Breast epithelium (tissue), 4 donors: ENCODE data around the gene STX16. TPM values are rescaled to one million over a fixed set of nuclear protein-coding genes. Genes with fewer than 3 reads are reported as not detected.

ENCODE experiments used
- DNase-seq, 2 donors: peaks; one replicate each; pipeline ENCODE4 v3.0.0-alpha.2; 2019; ENCODE audit warnings: low spot score in 2 of 2
- H3K27ac ChIP-seq, 2 donors: fragments of 200-600 bp; sonication (generic) in 1 of 2; one replicate each; pipeline ENCODE4 v1.5.1; 2016 to 2019; ENCODE audit warnings: mild to moderate bottlenecking in 1 of 2
- H3K27me3 ChIP-seq, 2 donors: fragments of 200-600 bp; sonication (generic) in 1 of 2; one replicate each; pipeline versions ENCODE4 v1.5.1 to v1.6.0; 2017 to 2019; ENCODE audit warnings: control low read depth in 1 of 2, mild to moderate bottlenecking in 1 of 2
- H3K36me3 ChIP-seq: fragments of 200-600 bp; one replicate; pipeline ENCODE4 v1.5.1; 2019
- H3K4me1 ChIP-seq, 2 donors: fragments of 200-600 bp; sonication (generic); one replicate each; pipeline ENCODE4 v1.5.1; 2016 to 2019; ENCODE audit warnings: control low read depth in 1 of 2
- H3K4me3 ChIP-seq, 3 donors: fragments of 200-600 bp; sonication (generic); 1 replicate in 2 of 3; 2 replicates in 1 of 3; pipeline ENCODE4 v1.5.1; 2016 to 2019; ENCODE audit warnings: mild to moderate bottlenecking in 3 of 3, moderate library complexity in 2 of 3
- H3K9me3 ChIP-seq, 2 donors: fragments of 200-600 bp; sonication (generic) in 1 of 2; one replicate each; pipeline ENCODE4 v1.5.1; 2016 to 2019; ENCODE audit warnings: control low read depth in 1 of 2
- CTCF ChIP-seq, 3 donors: fragments of 450-650 bp; IDR thresholded peaks; one replicate each; pipeline ENCODE4 v1.5.1; 2016 to 2017; ENCODE audit warnings: antibody characterized with exemption in 3 of 3, mild to moderate bottlenecking in 3 of 3, moderate library complexity in 3 of 3
- POLR2A ChIP-seq: fragments of 450-650 bp; IDR thresholded peaks from one replicate; pipeline ENCODE4 v1.6.1; 2016; ENCODE audit warnings: antibody characterized with exemption, mild to moderate bottlenecking, moderate library complexity
- POLR2AphosphoS5 ChIP-seq, 3 donors: sonication (generic); formaldehyde crosslinking; IDR thresholded peaks; one replicate each; pipeline ENCODE4 v1.6.1; 2017; ENCODE audit warnings: antibody characterized with exemption in 3 of 3
- intact Hi-C: fragments of 100-400 bp; cut with DNase I; formaldehyde crosslinking; loops from one replicate; pipeline ENCODE4 v1.15.1; 2023; ENCODE audit warnings: low total_unique reads
- total RNA-seq, 3 donors: library from RNA; depleted of rRNA; stranded (reverse); fragments of >200 nt; gene quantifications; one replicate each; pipeline ENCODE4 v1.1.0, GENCODE V29; 2016

STX16 gene
- total RNA-seq, 3 donors from 2014 or later: 54.4 to 76.5 (median 74.4) TPM

GRCh38 chr20:58676161-58676560 is 25.1 kb downstream of the STX16 start:
- no peaks in the 10 kb centered on the region for H3K4me1 ChIP-seq
- intact Hi-C loops: no loop called here
- no peaks in the 10 kb centered on the region for H3K27me3 ChIP-seq
- peaks cover 3% of the 10 kb centered on the region for H3K36me3 ChIP-seq
- H3K27ac ChIP-seq: no peak overlapping the region
- no peak for DNase-seq
- H3K9me3 ChIP-seq: no peaks in the 10 kb centered on the region
- no peak overlapping the region for H3K4me3 ChIP-seq
- TF ChIP-seq CTCF (IDR thresholded peaks at IDR 0.05): no peak
- no peak for TF ChIP-seq POLR2AphosphoS5 (IDR thresholded peaks at IDR 0.05)
- TF ChIP-seq POLR2A: no peak

DNA sequence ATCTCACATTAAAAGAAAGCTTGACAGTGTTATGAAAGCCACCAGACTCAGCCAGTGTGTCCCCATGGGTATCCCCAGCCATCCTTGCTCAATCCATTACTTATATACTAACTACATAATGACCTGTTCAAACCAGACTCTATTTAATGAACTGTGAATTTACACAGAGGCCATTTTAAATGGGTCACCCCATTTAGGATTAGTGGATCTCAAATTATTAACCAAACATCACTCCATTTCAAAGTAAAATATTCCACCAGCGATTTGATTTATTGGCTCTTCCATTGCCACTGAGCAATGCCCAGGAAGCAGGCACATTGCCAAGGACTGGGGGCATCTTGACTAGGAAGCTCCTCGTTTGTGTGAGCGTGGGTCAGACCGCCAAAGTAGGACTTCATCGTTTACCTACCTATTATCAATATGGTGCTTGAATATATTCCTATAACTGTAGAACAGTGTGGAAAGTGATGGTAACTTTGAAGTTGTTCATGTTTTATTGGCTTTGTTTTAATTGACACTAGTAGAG is 26.1 kb downstream of the STX16 start:
- intact Hi-C loops: no loop called here
- TF ChIP-seq POLR2A (no peak), CTCF (IDR thresholded peaks at IDR 0.05) (no peak), POLR2AphosphoS5 (IDR thresholded peaks at IDR 0.05) (no peak)
- no peak overlapping the region for H3K4me3 ChIP-seq
- H3K4me1 ChIP-seq: no peaks in the 10 kb centered on the region
- H3K27me3 ChIP-seq: no peaks in the 10 kb centered on the region
- no peak for DNase-seq
- H3K27ac ChIP-seq: no peak overlapping the region
- H3K9me3 ChIP-seq: no peaks in the 10 kb centered on the region
- peaks cover 3% of the 10 kb centered on the region for H3K36me3 ChIP-seq

DNA sequence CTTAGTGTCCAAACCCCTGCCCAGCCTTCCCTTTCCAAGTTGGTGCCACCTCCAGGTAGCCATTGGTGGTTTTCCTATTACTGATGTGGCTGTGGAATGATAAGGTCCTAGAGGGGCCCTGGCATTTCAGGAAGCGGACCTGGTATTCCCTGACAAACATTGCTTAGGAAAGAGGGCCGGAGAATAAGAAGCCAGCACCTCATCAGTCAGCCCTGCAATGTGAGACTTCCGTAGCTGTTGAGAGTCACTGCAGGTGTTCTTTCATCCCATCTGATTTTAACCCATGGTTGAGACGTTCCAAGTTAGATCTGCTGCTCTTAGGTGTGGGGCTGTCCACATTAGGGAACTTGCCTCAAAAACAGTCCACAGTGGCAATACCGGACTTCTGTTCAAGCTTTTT is 26.7 kb downstream of the STX16 start:
- no peak overlapping the region for H3K4me3 ChIP-seq

DNA sequence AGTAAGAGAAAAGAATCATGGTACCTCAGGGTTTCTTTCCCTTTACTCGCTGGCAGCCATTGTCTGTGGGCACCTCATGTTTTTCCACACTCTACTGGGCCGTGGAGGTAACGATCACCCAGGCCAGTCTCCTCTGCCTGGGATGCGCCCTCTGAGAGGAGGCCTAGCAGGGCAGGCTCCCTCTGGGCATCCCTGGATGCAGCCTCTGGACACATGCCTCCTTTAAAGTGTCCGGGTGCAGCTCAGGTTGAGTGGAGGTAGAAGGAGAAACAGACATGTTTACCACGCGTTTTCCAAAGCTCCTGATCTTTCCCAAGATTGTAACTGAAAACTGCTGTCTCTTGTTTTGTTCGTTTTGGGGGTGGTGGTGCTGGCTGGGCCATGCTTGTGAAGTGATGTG is 27.7 kb downstream of the STX16 start:
- no peaks in the 10 kb centered on the region for H3K4me1 ChIP-seq
- H3K9me3 ChIP-seq: no peaks in the 10 kb centered on the region
- TF ChIP-seq POLR2AphosphoS5 (IDR thresholded peaks at IDR 0.05) (no peak), POLR2A (no peak), CTCF (IDR thresholded peaks at IDR 0.05) (no peak)
- intact Hi-C loops: no loop called here
- no peak overlapping the region for H3K4me3 ChIP-seq
- H3K27me3 ChIP-seq: no peaks in the 10 kb centered on the region
- no peak overlapping the region for H3K27ac ChIP-seq
- no peaks in the 10 kb centered on the region for H3K36me3 ChIP-seq
- DNase-seq: no peak

More for the DNA sequence above, 26.7 kb downstream of the STX16 start:
- peaks cover 3% of the 10 kb centered on the region for H3K36me3 ChIP-seq
- no peaks in the 10 kb centered on the region for H3K4me1 ChIP-seq
- no peak for DNase-seq
- H3K27me3 ChIP-seq: no peaks in the 10 kb centered on the region
- H3K9me3 ChIP-seq: no peaks in the 10 kb centered on the region
- TF ChIP-seq POLR2A: no peak
- TF ChIP-seq CTCF (IDR thresholded peaks at IDR 0.05): no peak
- TF ChIP-seq POLR2AphosphoS5 (IDR thresholded peaks at IDR 0.05): no peak
- H3K27ac ChIP-seq: no peak overlapping the region
- intact Hi-C loops: no loop called here

GRCh38 chr20:58682656-58683531 is 31.8 kb downstream of the STX16 start:
- TF ChIP-seq POLR2A (no peak), CTCF (IDR thresholded peaks at IDR 0.05) (no peak), POLR2AphosphoS5 (IDR thresholded peaks at IDR 0.05) (no peak)
- DNase-seq: no peak
- no peaks in the 10 kb centered on the region for H3K36me3 ChIP-seq
- no peaks in the 10 kb centered on the region for H3K9me3 ChIP-seq
- H3K27me3 ChIP-seq: no peaks in the 10 kb centered on the region
- H3K4me1 ChIP-seq: no peaks in the 10 kb centered on the region
- H3K27ac ChIP-seq: no peak overlapping the region
- no peak overlapping the region for H3K4me3 ChIP-seq
- intact Hi-C loops: no loop called here
